Sigmoid colon (tissue), 7 donors: Measurements from ENCODE around the gene SMOC2. TPM values are rescaled to one million over a fixed set of nuclear protein-coding genes. Genes with fewer than 3 reads are reported as not detected.

ENCODE experiments used
- DNase-seq: peaks from one replicate; pipeline ENCODE4 v3.0.0-alpha.2; 2019
- H3K27ac ChIP-seq, 4 donors: fragments of 200-600 bp; sonication (generic); one replicate each; pipeline ENCODE4 v1.5.1; 2016 to 2019; ENCODE audit warnings: mild to moderate bottlenecking in 1 of 4
- H3K27me3 ChIP-seq, 3 donors: fragments of 200-600 bp; sonication (generic); one replicate each; pipeline ENCODE4 v1.5.1; 2019; ENCODE audit warnings: mild to moderate bottlenecking in 1 of 3
- H3K36me3 ChIP-seq, 4 donors: fragments of 200-600 bp; sonication (generic); one replicate each; pipeline ENCODE4 v1.5.1; 2016 to 2019
- H3K4me1 ChIP-seq, 4 donors: fragments of 200-600 bp; sonication (generic); one replicate each; pipeline ENCODE4 v1.5.1; 2017 to 2019
- H3K4me3 ChIP-seq, 4 donors: fragments of 200-600 bp; sonication (generic); one replicate each; pipeline ENCODE4 v1.5.1; 2017 to 2019; ENCODE audit warnings: mild to moderate bottlenecking in 2 of 4, moderate library complexity in 1 of 4
- H3K9me3 ChIP-seq, 4 donors: fragments of 200-600 bp in 3 of 4; sonication (generic) in 3 of 4; one replicate each; pipeline versions ENCODE4 v1.5.1 to v1.6.1; 2013 to 2019
- CTCF ChIP-seq, 4 experiments: fragments of 450-650 bp in 3 of 4; fragments of 200-600 bp in 1 of 4; IDR thresholded peaks; one replicate each; pipeline ENCODE4 v1.5.1; 2016 to 2019; ENCODE audit warnings: antibody characterized with exemption in 4 of 4, mild to moderate bottlenecking in 3 of 4, moderate library complexity in 2 of 4
- EP300 ChIP-seq, 4 donors: sonication (generic); formaldehyde crosslinking; IDR thresholded peaks; one replicate each; pipeline ENCODE4 v1.6.1; 2017; ENCODE audit warnings: antibody characterized with exemption in 4 of 4
- POLR2A ChIP-seq, 2 donors: fragments of 450-650 bp; IDR thresholded peaks; one replicate each; pipeline ENCODE4 v1.6.1; 2016; ENCODE audit warnings: antibody characterized with exemption in 2 of 2, mild to moderate bottlenecking in 2 of 2, moderate library complexity in 2 of 2
- POLR2AphosphoS5 ChIP-seq, 4 donors: sonication (generic); formaldehyde crosslinking; IDR thresholded peaks; one replicate each; pipeline ENCODE4 v1.6.1; 2017; ENCODE audit warnings: antibody characterized with exemption in 4 of 4
- WGBS, 2 donors: extraction: QIAGEN DNeasy Blood & Tissue Kit; methylation state at CpG; one replicate each; pipeline ENCODE4 v1.1.7; 2013; 5-methylcytosine and 5-hydroxymethylcytosine counted together
- intact Hi-C: fragments of 100-400 bp; cut with DNase I; formaldehyde crosslinking; loops from one replicate; pipeline ENCODE4 v1.15.1; 2023
- polyA plus RNA-seq, 3 donors: library from polyadenylated mRNA; stranded (reverse); fragments of 200-250 nt; gene quantifications; one replicate each; pipeline ENCODE4 v1.2.3, GENCODE V29; 2013
- total RNA-seq, 4 donors: library from RNA; depleted of rRNA; stranded (reverse); fragments of >200 nt; gene quantifications; one replicate each; pipeline ENCODE4 v1.1.0, GENCODE V29; 2016
- donor health status: healthy with polysubstance abuse.
- donor health status: Bipolar disorder and iron deficiency.
- donor health status: healthy.

The SMOC2 gene
- total and polyA plus RNA-seq, 7 donors: 4.2 to 130 (median 33.5) TPM

- Histone ChIP-seq H3K36me3 (no peaks in the 10 kb centered on the region), H3K9me3 (no peaks in the 10 kb centered on the region), H3K27ac (peak overlapping the region; percentile 67 to 83 (median 80)), H3K4me1 (peaks cover 0 to 43% (median 34%) of the 10 kb centered on the region in 4 donors), H3K4me3 (peak overlapping the region in 3 of 4 donors; percentile 2 to 26 (median 25)), H3K27me3 (no peaks in the 10 kb centered on the region)
- WGBS, 2 donors: 83 to 91% methylated on average over 15 of the region's 15 CpGs
- TF ChIP-seq POLR2A (IDR thresholded peaks at IDR 0.05) (no peak), EP300 (IDR thresholded peaks at IDR 0.05) (no peak), POLR2AphosphoS5 (IDR thresholded peaks at IDR 0.05) (no peak), CTCF (IDR thresholded peaks at IDR 0.05) (no peak)
- DNase-seq: peak; percentile 57
- intact Hi-C loops: loop anchor here (5.0 kb wide), 1 partner anchor 52 kb away; no protein-coding TSS in a partner anchor
Observed at GRCh38 chr6:168575346-168576098, 134.5 kb downstream of the SMOC2 start.

GRCh38 chr6:168576388-168576787 lies 135.4 kb downstream of the SMOC2 start:
- peak; percentile 46 for DNase-seq
- intact Hi-C loops: loop anchor here (5.0 kb wide), 1 partner anchor 51 kb away; no protein-coding TSS in a partner anchor
- H3K4me1 ChIP-seq: peaks cover 0 to 43% (median 34%) of the 10 kb centered on the region in 4 donors
- WGBS, 2 donors: 89 to 93% methylated on average over 14 of the region's 14 CpGs
- no peak overlapping the region for H3K4me3 ChIP-seq
- TF ChIP-seq POLR2AphosphoS5 (IDR thresholded peaks at IDR 0.05): no peak
- TF ChIP-seq EP300 (IDR thresholded peaks at IDR 0.05): no peak
- TF ChIP-seq POLR2A (IDR thresholded peaks at IDR 0.05): no peak
- TF ChIP-seq CTCF (IDR thresholded peaks at IDR 0.05): no peak
- no peaks in the 10 kb centered on the region for H3K36me3 ChIP-seq
- no peaks in the 10 kb centered on the region for H3K27me3 ChIP-seq
- no peaks in the 10 kb centered on the region for H3K9me3 ChIP-seq
- no peak overlapping the region for H3K27ac ChIP-seq

- H3K9me3 ChIP-seq: no peaks in the 10 kb centered on the region
- no peaks in the 10 kb centered on the region for H3K36me3 ChIP-seq
- no peak overlapping the region for H3K4me3 ChIP-seq
- intact Hi-C loops: loop anchor here (5.0 kb wide), 1 partner anchor 50 kb away; no protein-coding TSS in a partner anchor
- WGBS, 2 donors: 85 to 90% methylated on average over 9 of the region's 9 CpGs
- H3K27ac ChIP-seq: no peak overlapping the region
- no peak for DNase-seq
- H3K4me1 ChIP-seq: peaks cover 0 to 43% (median 34%) of the 10 kb centered on the region in 4 donors
- no peaks in the 10 kb centered on the region for H3K27me3 ChIP-seq
- no peak for TF ChIP-seq POLR2A (IDR thresholded peaks at IDR 0.05)
- TF ChIP-seq POLR2AphosphoS5 (IDR thresholded peaks at IDR 0.05): no peak
- no peak for TF ChIP-seq CTCF (IDR thresholded peaks at IDR 0.05)
- no peak for TF ChIP-seq EP300 (IDR thresholded peaks at IDR 0.05)
Observed at GRCh38 chr6:168577496-168577895, 136.5 kb downstream of the SMOC2 start.

DNA sequence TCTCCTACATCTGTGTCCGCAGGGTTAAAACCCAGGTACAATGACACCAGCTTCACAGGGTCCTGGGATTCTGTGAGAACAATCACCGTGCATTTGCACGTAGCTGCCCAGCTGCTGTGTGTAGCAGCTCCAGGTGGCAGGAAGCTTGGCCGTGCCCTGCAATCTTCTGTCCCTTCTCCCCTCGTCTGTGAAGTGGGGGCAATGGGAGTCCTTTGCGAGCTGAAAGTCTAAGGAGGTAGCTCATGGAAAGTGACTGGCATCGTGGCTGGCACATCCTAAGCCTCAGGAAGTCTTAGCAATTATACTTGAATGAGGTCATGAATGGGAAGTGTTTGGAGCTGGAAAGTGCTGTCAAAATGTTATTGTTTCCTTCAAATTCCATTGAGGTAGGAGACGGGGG lies 137.1 kb downstream of the SMOC2 start:
- TF ChIP-seq POLR2AphosphoS5 (IDR thresholded peaks at IDR 0.05) (no peak), EP300 (IDR thresholded peaks at IDR 0.05) (no peak), POLR2A (IDR thresholded peaks at IDR 0.05) (no peak), CTCF (IDR thresholded peaks at IDR 0.05) (no peak)
- Histone ChIP-seq H3K4me1 (peaks cover 0 to 44% (median 35%) of the 10 kb centered on the region in 4 donors), H3K27me3 (no peaks in the 10 kb centered on the region), H3K27ac (no peak overlapping the region), H3K4me3 (no peak overlapping the region), H3K36me3 (no peaks in the 10 kb centered on the region), H3K9me3 (no peaks in the 10 kb centered on the region)
- intact Hi-C loops: loop anchor here (5.0 kb wide), 1 partner anchor 49 kb away; no protein-coding TSS in a partner anchor
- WGBS, 2 donors: 62 to 74% methylated on average over 8 of the region's 8 CpGs
- peak; percentile 47 for DNase-seq
